NCI-H146 treated with DMSO at 0.1 percent for 48 hours (cell line): ENCODE measurements around the gene COL9A3.
"Not testable (repeated sequence)": the region's sequence is repeated elsewhere in the genome, so short reads cannot be mapped to it uniquely, and the experiment has no call there.

Experiments used
- DNase-seq: peaks from one replicate; lab custom pipeline; 2025; ENCODE audit not compliant: unreplicated experiment; lab: John Stamatoyannopoulos, UW

COL9A3 gene

GRCh38 chr20:62832951-62833391 lies 16.1 kb downstream of the COL9A3 start:
- DNase-seq = no peak

- no peak for DNase-seq
Measured at GRCh38 chr20:62834967-62835730, 18.3 kb downstream of the COL9A3 start.

GRCh38 chr20:62835931-62836861 lies 19.3 kb downstream of the COL9A3 start:
- no peak for DNase-seq

- DNase-seq = no peak
Measured at GRCh38 chr20:62836967-62837490, 20.2 kb downstream of the COL9A3 start.

- DNase-seq = no peak
Measured at GRCh38 chr20:62837790-62838127, 20.9 kb downstream of the COL9A3 start.

- no peak for DNase-seq
Measured at GRCh38 chr20:62838128-62838891, 21.5 kb downstream of the COL9A3 start.

- DNase-seq = no peak
Measured at GRCh38 chr20:62839261-62839660, 22.4 kb downstream of the COL9A3 start.

- DNase-seq = no peak
Measured at GRCh38 chr20:62839816-62840215, 23.0 kb downstream of the COL9A3 start.

GRCh38 chr20:62840244-62841197 lies 23.7 kb downstream of the COL9A3 start:
- DNase-seq = no peak

- no peak for DNase-seq
Measured at GRCh38 chr20:62841705-62842212, 24.9 kb downstream of the COL9A3 start.

GRCh38 chr20:62843656-62844055 lies 26.8 kb downstream of the COL9A3 start:
- no peak for DNase-seq

- no peak for DNase-seq
Measured at GRCh38 chr20:62844182-62844581, 27.3 kb downstream of the COL9A3 start.

GRCh38 chr20:62845416-62846160 lies 28.7 kb downstream of the COL9A3 start:
- no peak for DNase-seq

- no peak for DNase-seq
Measured at GRCh38 chr20:62846166-62846890, 29.5 kb downstream of the COL9A3 start.

- not testable (repeated sequence) for DNase-seq
Measured at GRCh38 chr20:62848917-62849316, 32.1 kb downstream of the COL9A3 start.

GRCh38 chr20:62849431-62849830 lies 32.6 kb downstream of the COL9A3 start:
- no peak for DNase-seq

- DNase-seq = no peak
Measured at GRCh38 chr20:62850333-62850974, 33.6 kb downstream of the COL9A3 start.

- DNase-seq = no peak
Measured at GRCh38 chr20:62852196-62852595, 35.3 kb downstream of the COL9A3 start.
